Suprapubic skin (tissue), 4 donors: ENCODE data around the gene AIG1. TPM values are rescaled to one million over a fixed set of nuclear protein-coding genes. Genes with fewer than 3 reads are reported as not detected.
"Not testable (repeated sequence)": the region's sequence is repeated elsewhere in the genome, so short reads cannot be mapped to it uniquely, and the experiment has no call there.

Source experiments
- DNase-seq, 2 donors: peaks; one replicate each; pipeline ENCODE4 v3.0.0-alpha.2; 2019; ENCODE audit warnings: low spot score in 2 of 2
- H3K27ac ChIP-seq: fragments of 200-600 bp; sonication (generic); one replicate; pipeline ENCODE4 v1.5.1; 2019
- H3K27me3 ChIP-seq: fragments of 200-600 bp; sonication (generic); one replicate; pipeline ENCODE4 v1.5.1; 2019
- H3K36me3 ChIP-seq: fragments of 200-600 bp; sonication (generic); one replicate; pipeline ENCODE4 v1.5.1; 2019
- H3K4me1 ChIP-seq: fragments of 200-600 bp; sonication (generic); one replicate; pipeline ENCODE4 v1.5.1; 2019
- H3K4me3 ChIP-seq: fragments of 200-600 bp; sonication (generic); one replicate; pipeline ENCODE4 v1.5.1; 2019; ENCODE audit warnings: mild to moderate bottlenecking
- H3K9me3 ChIP-seq: fragments of 200-600 bp; sonication (generic); one replicate; pipeline ENCODE4 v1.5.1; 2019
- CTCF ChIP-seq, 2 donors: fragments of 200-600 bp in 1 of 2; fragments of 450-650 bp in 1 of 2; sonication (generic) in 1 of 2; IDR thresholded peaks; one replicate each; pipeline ENCODE4 v1.5.1; 2016 to 2019; ENCODE audit warnings: antibody characterized with exemption in 2 of 2, mild to moderate bottlenecking in 1 of 2, moderate library complexity in 1 of 2
- EP300 ChIP-seq: sonication (generic); formaldehyde crosslinking; IDR thresholded peaks from one replicate; pipeline ENCODE4 v1.6.1; 2017; ENCODE audit warnings: antibody characterized with exemption
- POLR2A ChIP-seq, 2 donors: fragments of 450-650 bp; IDR thresholded peaks; one replicate each; pipeline ENCODE4 v1.6.1; 2017; ENCODE audit warnings: antibody characterized with exemption in 2 of 2, mild to moderate bottlenecking in 2 of 2, moderate library complexity in 2 of 2
- POLR2AphosphoS5 ChIP-seq, 3 donors: sonication (generic); formaldehyde crosslinking; IDR thresholded peaks; one replicate each; pipeline ENCODE4 v1.6.1; 2017; ENCODE audit warnings: antibody characterized with exemption in 3 of 3
- WGBS: methylation state at CpG from one replicate; pipeline ENCODE4 v1.1.5; 2018; 5-methylcytosine and 5-hydroxymethylcytosine counted together
- total RNA-seq, 4 donors: library from RNA; depleted of rRNA; stranded (reverse); fragments of >200 nt; gene quantifications; one replicate each; pipeline ENCODE4 v1.1.0, GENCODE V29; 2016

The AIG1 gene
- total RNA-seq, 4 donors from 2014 or later = 14.5 to 22.1 (median 19.7) TPM

GRCh38 chr6:143299253-143300166, 238.8 kb downstream of the AIG1 start:
- H3K4me3 ChIP-seq = no peak overlapping the region
- no peaks in the 10 kb centered on the region for H3K9me3 ChIP-seq
- WGBS = 80% methylated on average over 6 of the region's 6 CpGs
- no peak overlapping the region for H3K27ac ChIP-seq
- H3K4me1 ChIP-seq = no peaks in the 10 kb centered on the region
- no peaks in the 10 kb centered on the region for H3K27me3 ChIP-seq
- DNase-seq = no peak
- H3K36me3 ChIP-seq = no peaks in the 10 kb centered on the region
- TF ChIP-seq POLR2AphosphoS5 (IDR thresholded peaks at IDR 0.05) = no peak
- TF ChIP-seq POLR2A (IDR thresholded peaks at IDR 0.05) = no peak
- no peak for TF ChIP-seq EP300
- TF ChIP-seq CTCF (IDR thresholded peaks at IDR 0.05) = no peak

GRCh38 chr6:143301188-143301587, 240.5 kb downstream of the AIG1 start:
- DNase-seq = no peak
- 69% methylated on average over 4 of the region's 4 CpGs for WGBS

GRCh38 chr6:143307760-143308159, 247.1 kb downstream of the AIG1 start:
- not testable (repeated sequence) for H3K27me3 ChIP-seq
- 99% methylated on average over 10 of the region's 10 CpGs for WGBS

More at GRCh38 chr6:143301188-143301587, 240.5 kb downstream of the AIG1 start:
- Histone ChIP-seq H3K9me3 (no peaks in the 10 kb centered on the region), H3K36me3 (no peaks in the 10 kb centered on the region), H3K27ac (no peak overlapping the region), H3K4me3 (no peak overlapping the region), H3K27me3 (no peaks in the 10 kb centered on the region), H3K4me1 (no peaks in the 10 kb centered on the region)
- TF ChIP-seq EP300 = no peak
- no peak for TF ChIP-seq CTCF (IDR thresholded peaks at IDR 0.05)
- TF ChIP-seq POLR2A (IDR thresholded peaks at IDR 0.05) = no peak
- no peak for TF ChIP-seq POLR2AphosphoS5 (IDR thresholded peaks at IDR 0.05)

GRCh38 chr6:143313163-143313562, 252.5 kb downstream of the AIG1 start:
- DNase-seq = no peak
- WGBS = 99% methylated on average over 4 of the region's 4 CpGs

More at GRCh38 chr6:143307760-143308159, 247.1 kb downstream of the AIG1 start:
- not testable (repeated sequence) for H3K36me3 ChIP-seq, DNase-seq, H3K4me1 ChIP-seq, H3K4me3 ChIP-seq, H3K27ac ChIP-seq, H3K9me3 ChIP-seq

GRCh38 chr6:143321491-143322086, 260.9 kb downstream of the AIG1 start:
- H3K4me3 ChIP-seq = no peak overlapping the region
- H3K27me3 ChIP-seq = no peaks in the 10 kb centered on the region
- no peaks in the 10 kb centered on the region for H3K36me3 ChIP-seq
- H3K4me1 ChIP-seq = peaks cover 12% of the 10 kb centered on the region
- DNase-seq = no peak
- no peaks in the 10 kb centered on the region for H3K9me3 ChIP-seq
- TF ChIP-seq CTCF (IDR thresholded peaks at IDR 0.05) = no peak
- no peak for TF ChIP-seq POLR2AphosphoS5 (IDR thresholded peaks at IDR 0.05)
- TF ChIP-seq POLR2A (IDR thresholded peaks at IDR 0.05) = no peak
- no peak for TF ChIP-seq EP300
- no peak overlapping the region for H3K27ac ChIP-seq
- WGBS = 93% methylated on average over 5 of the region's 5 CpGs

More at GRCh38 chr6:143313163-143313562, 252.5 kb downstream of the AIG1 start:
- no peaks in the 10 kb centered on the region for H3K36me3 ChIP-seq
- H3K27ac ChIP-seq = no peak overlapping the region
- H3K4me3 ChIP-seq = no peak overlapping the region
- no peaks in the 10 kb centered on the region for H3K27me3 ChIP-seq
- H3K4me1 ChIP-seq = no peaks in the 10 kb centered on the region
- H3K9me3 ChIP-seq = no peaks in the 10 kb centered on the region
- TF ChIP-seq CTCF (IDR thresholded peaks at IDR 0.05) (no peak), EP300 (no peak), POLR2AphosphoS5 (IDR thresholded peaks at IDR 0.05) (no peak), POLR2A (IDR thresholded peaks at IDR 0.05) (no peak)
